IPS-NIHi7 (cell line): ENCODE data around the gene GGA3.
"Not testable (repeated sequence)": the region's sequence is repeated elsewhere in the genome, so short reads cannot be mapped to it uniquely, and the experiment has no call there.

Experiments used
- DNase-seq: peaks from one replicate; pipeline ENCODE4 v3.0.0; 2012; ENCODE audit warnings: mixed read lengths; ENCODE audit errors: extremely low spot score

Gene GGA3

GRCh38 chr17:75261336-75262111, at the start of gene GGA3, which contains the start of gene MRPS7:
GGA3 (minus strand) TSS chr17:75261606; CDS start chr17:75261587, 19 bp downstream.
MRPS7 (plus strand) TSS chr17:75261879; CDS start chr17:75261901, 22 bp downstream.
- DNase-seq, result peak; percentile 95

- DNase-seq, result no peak
These were observed 47.6 kb upstream of the GGA3 start for GRCh38 chr17:75308732-75309629.

DNA sequence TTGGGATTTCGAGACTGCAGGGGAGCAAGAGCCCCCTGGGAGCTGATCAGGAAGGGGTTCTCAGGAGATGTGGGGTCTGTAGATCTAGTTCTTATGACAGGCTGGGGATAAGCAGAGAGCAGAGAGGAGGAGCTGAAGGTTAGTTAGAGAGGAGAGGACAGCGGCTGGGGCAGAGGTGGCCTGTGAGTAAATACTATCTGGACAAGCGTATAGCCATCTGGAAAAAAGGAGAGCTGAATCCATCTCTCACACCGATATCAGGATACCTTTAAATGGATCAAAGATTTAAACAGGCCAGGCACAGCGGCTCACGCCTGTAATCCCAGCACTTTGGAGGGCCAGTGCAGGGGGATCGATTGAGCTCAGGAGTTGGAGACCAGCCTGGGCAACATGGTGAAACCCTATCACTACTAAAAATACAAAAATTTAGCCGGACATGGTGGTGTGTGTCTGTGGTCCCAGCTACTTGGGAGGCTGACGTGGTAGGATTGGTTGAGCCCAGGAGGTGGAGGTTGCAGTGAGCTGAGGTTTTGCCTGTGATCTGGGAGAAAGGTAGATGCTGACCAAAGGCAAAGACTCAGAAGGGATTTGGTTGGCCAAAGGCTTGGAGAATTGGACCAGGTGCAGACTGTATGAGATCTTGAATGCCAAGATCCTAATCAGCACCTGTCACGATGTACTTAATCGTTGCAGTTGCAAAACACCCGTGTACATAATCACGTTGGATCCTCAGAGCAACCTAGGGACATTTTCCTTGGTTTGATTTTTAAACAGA, 46.7 kb upstream of the GGA3 start:
- no peak for DNase-seq

GRCh38 chr17:75301502-75302206, 40.2 kb upstream of the GGA3 start:
- DNase-seq, result no peak

DNA sequence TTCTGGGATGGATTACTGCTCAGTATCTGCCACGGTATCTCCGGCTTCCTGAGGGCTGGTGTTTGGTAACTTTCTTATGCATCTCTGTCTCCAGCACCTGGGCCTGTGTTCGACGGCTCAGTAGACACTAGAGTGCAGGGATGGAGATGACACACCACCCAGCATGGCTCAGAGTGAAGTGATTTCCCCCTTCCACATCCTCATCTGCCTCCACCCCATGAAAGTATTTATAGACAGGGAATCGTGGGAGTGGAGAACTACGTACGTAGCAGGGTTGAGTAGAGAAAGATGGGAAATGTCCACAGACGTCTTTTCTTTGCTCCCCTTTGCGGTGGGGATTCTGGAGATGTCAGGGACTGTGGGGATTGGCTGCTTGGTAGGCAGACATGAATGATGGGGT, 39.6 kb upstream of the GGA3 start:
- DNase-seq, result no peak

DNA sequence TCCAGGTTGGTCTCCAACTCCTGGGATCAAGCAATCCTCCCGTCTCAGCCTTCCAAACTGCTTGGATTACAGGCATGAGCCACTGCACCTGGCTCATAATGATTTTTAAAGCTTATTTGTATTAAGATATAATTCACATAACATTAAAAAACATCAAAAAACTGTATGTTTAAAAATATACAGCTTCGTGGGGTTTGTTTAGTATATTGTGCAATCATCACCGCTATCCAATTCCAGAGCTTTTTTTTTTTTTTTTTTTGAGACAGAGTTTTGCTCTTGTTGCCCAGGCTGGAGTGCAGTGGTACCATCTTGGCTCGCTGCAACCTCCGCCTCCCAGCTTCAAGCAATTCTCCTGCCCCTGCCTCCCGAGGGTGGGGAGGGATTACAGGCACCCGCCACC, 38.9 kb upstream of the GGA3 start:
- no peak for DNase-seq

DNA sequence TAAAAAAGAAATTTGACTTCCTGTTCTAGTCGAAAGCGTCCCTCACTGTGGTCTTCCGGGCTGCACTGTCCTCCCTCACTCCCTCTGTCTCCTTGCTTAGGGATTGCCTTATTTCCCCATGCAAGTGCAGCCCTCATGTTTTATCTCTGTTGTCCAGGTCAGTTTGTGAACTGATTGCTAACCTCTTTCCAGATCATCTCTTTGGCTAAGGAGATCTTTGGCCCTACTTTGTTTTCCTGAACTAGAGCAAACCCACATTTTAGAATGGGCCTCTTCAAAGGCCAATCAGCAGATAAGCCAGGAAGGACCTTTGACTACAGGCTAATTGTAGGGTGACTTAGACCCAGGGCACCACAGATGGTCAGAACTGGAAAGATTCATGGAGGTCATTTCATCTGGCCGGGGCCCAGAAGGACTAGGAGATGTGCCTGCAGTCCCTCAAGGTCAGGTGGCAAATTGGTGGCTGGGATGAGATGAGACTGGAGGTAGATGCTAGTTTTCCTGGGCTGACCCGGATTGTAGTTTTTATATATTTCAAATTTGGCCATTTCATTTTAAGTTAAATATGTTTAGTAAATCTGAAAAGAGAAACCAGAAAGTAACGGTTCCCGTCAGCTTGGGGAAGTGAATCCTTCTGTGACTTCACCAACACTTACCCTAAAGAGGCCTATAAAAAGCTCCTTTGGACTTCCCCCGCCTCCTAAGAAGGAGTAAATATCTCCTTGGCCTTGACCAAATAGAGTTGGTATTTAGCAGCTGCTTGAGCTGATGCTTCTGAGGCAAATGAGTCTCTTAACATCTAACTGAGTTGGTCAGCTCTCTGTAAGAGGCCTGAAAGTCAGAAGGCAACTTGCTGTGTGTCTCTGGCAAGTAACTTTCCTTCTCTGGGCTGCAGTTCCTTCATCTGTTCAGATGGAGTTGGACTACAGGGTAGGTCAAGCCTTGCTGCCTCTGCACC, 34.1 kb upstream of the GGA3 start:
- no peak for DNase-seq

DNA sequence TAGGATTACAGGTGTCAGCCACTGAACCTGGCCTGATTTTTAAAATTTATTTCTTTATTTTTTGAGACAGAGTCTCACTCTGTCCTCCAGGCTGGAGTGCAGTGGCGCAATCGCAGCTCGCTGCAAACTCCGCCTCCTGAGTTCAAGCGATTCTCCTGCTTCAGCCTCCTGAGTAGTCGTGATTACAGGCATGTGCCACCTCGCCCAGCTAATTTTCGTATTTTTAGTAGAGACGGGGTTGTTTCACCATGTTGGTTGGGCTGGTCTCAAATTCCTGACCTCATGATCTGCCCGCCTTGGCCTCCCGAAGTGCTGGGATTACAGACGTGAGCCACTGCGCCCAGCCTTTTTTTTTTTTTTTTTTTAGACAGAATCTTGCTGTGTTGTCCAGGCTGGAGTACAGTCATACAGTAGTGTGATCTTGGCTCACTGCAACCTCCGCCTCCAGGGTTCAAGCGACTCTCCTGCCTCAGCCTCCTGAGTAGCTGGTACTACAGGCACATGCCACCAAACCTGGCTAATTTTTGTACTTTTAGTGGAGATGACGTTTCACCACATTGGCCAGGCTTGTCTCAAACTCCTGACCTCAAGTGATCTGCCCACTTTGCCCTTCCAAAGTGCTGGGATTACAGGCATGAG, 31.5 kb upstream of the GGA3 start:
- not testable (repeated sequence) for DNase-seq

DNA sequence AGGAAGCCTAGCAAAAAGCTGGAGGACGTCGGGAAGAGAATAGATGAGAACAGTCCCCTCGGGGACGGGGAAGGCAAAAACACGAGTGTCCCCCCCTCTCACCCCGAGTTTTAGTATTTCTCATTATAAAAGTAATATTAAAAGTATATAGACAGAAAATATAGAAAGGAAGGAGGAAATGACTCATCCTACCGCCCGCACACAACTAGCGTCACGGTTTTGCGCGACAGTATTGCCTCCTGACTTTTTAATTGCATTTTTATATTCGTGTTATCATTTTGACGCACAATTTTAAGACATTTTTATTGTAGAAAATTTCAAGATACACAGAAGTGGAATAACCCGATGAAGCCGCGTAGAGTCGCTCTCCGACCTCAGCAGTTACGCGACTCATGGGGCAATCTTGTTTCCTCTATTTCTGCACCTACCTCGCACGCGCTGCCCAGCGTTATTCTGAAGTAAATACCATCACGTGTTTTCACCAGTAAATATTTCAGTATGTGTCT, 28.5 kb upstream of the GGA3 start:
- no peak for DNase-seq

GRCh38 chr17:75289115-75289831, 27.9 kb upstream of the GGA3 start, which contains the start of gene SLC25A19:
SLC25A19 (minus strand) TSS chr17:75289433; CDS start chr17:75286764, 2,669 bp downstream.
- DNase-seq, result peak; percentile 99

GRCh38 chr17:75288770-75289114, 27.3 kb upstream of the GGA3 start:
- peak; percentile 58 for DNase-seq

- DNase-seq, result no peak
These were observed 27.0 kb upstream of the GGA3 start for GRCh38 chr17:75288359-75288758.

GRCh38 chr17:75287221-75287620, 25.8 kb upstream of the GGA3 start:
- DNase-seq, result no peak

GRCh38 chr17:75285123-75285522, 23.7 kb upstream of the GGA3 start:
- no peak for DNase-seq

DNA sequence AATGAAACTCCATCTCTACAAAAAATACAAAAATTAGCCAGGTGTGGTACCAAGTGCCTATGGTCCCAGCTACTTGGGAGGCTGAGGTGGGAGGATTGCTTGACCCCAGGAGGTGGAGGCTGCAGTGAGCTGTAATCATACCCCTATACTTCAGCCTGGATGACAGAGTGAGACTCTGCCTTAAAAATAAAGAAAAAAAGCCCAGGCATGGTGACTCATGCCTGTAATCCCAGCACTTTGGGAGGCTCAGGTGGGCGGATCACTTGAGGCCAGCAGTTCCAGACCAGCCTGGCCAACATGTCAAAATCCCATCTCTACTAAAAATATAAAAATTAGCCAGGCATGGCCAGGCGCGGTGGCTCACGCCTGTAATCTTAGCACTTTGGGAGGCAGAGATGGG, 18.8 kb upstream of the GGA3 start:
- DNase-seq, result not testable (repeated sequence)

DNA sequence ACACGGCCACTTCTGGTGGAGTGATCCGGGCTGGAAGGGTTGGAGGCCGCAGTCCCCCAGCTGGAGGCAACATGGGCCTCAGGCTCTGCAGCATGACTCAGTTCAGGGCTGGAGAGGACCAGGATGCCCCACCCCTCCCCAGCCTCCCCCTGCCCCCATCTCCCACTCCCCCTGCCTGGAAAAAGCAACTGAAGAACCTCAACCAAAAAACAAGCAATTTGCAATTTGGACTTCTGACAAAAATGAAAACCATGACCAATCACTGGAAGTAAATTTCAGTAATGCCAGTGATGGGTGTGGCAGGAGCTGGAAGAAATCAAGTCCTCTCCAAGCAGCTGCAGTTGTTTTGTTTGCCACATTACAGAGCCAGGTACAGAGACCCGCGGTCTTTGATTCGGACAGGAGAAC, 16.3 kb upstream of the GGA3 start:
- no peak for DNase-seq

GRCh38 chr17:75273977-75274708, 12.7 kb upstream of the GGA3 start:
- DNase-seq, result no peak

DNA sequence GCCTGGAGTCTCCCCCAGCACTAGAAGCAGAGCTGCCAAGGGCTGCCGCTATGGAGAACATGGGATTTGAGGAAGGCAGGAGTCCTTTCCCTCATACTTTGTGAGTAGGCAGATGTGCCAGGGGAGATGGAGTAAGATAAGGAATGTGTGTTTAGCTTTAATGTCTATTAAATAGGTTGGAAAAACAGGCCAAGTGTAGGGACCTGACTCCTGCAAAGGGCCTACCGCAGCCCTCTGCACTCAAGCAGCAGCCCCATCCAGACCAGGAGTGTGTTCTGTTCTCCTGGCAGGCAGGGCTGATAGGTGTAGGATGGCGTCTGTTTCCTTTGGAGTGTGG, 11.4 kb upstream of the GGA3 start:
- no peak for DNase-seq
